K562 (cell line): ENCODE data around the gene CALR3. TPM values are rescaled to one million over a fixed set of nuclear protein-coding genes. Genes with fewer than 3 reads are reported as not detected.

Experiments
- ATAC-seq: fragments of 200-7000 bp; cut with Tn5 transposase; 3 replicates; pipeline ENCODE4 v1.9.1; 2020; ENCODE audit warnings: moderate library complexity
- BruUV-seq: library from RNA; stranded (reverse); fragments of 400-500 nt; replicated peaks from 2 replicates; lab custom pipeline; 2021; lab: Mats Ljungman, UMichigan
- CTCF ChIA-PET: fragments of 300-600 bp; formaldehyde crosslinking; extraction: SDS; loops from one replicate; lab custom pipeline; 2021; ENCODE audit warnings: low intra/inter-chr PET ratio; lab: Yijun Ruan, JAX
- POLR2A ChIA-PET: fragments of 300-600, 350-650 bp; sonication (Branson Sonifier 250); formaldehyde crosslinking; extraction: SDS; loops from one replicate; lab custom pipeline; 2021; ENCODE audit warnings: antibody characterized with exemption, inconsistent platforms; lab: Yijun Ruan, JAX
- DNase-seq, 4 experiments: peaks; one replicate each; pipeline versions ENCODE4 v3.0.0 to v3.0.0-alpha.2; 2011 to 2018; ENCODE audit warnings: low spot score in 3 of 4, mixed read lengths in 3 of 4; ENCODE audit errors: extremely low read depth in 1 of 4
- FAIRE-seq: peaks from 2 replicates; lab custom pipeline; 2011; peaks lifted over from hg19 to GRCh38; lab: Jason Lieb, UNC
- H2AFZ ChIP-seq: 2 replicates; pipeline ENCODE4 v1.6.0; 2011; ENCODE audit warnings: low read depth, low read length, control low read depth, inconsistent platforms
- H3K27ac ChIP-seq: fragments of 200-600 bp; 3 replicates; pipeline ENCODE4 v1.8.0; 2011; ENCODE audit warnings: low read depth, mild to moderate bottlenecking, control low read depth, inconsistent platforms, low read length, moderate library complexity, mixed read lengths; ENCODE audit errors: extremely low read depth
- H3K27me3 ChIP-seq, 2 experiments: fragments of 300-600 bp in 1 of 2; 2 replicates in 1 of 2; 3 replicates in 1 of 2; pipeline versions ENCODE4 v1.6.0 to v1.8.0; 2011; ENCODE audit warnings: inconsistent platforms in 2 of 2, low read length in 2 of 2, mild to moderate bottlenecking in 1 of 2, mixed read lengths in 1 of 2, moderate library complexity in 1 of 2; ENCODE audit not compliant: control insufficient read depth in 2 of 2, insufficient read depth in 2 of 2
- H3K36me3 ChIP-seq: fragments of 300-600 bp; 3 replicates; pipeline ENCODE4 v1.8.0; 2011; ENCODE audit warnings: mild to moderate bottlenecking, low read length, inconsistent platforms; ENCODE audit not compliant: control insufficient read depth, insufficient read depth
- H3K4me1 ChIP-seq, 2 experiments: fragments of 200-600 bp in 1 of 2; replicated peaks in 1 of 2; 2 replicates in 1 of 2; 3 replicates in 1 of 2; pipeline versions ENCODE4 v1.5.1 to v1.8.0; 2011; ENCODE audit warnings: inconsistent platforms in 2 of 2, low read length in 2 of 2, mild to moderate bottlenecking in 1 of 2, mixed read lengths in 1 of 2, moderate library complexity in 1 of 2; ENCODE audit not compliant: control insufficient read depth in 2 of 2, insufficient read depth in 2 of 2
- H3K4me2 ChIP-seq: 2 replicates; pipeline ENCODE4 v1.6.1; 2011; ENCODE audit warnings: low read length, control low read depth, inconsistent platforms, mixed read lengths; ENCODE audit not compliant: insufficient read depth
- H3K4me3 ChIP-seq: fragments of 200-600 bp; sonication (generic), shearing (Covaris generic); 2 replicates; pipeline ENCODE4 v1.5.1; 2016; ENCODE audit warnings: control low read depth, inconsistent platforms
- H3K79me2 ChIP-seq: fragments of 200-600 bp; 3 replicates; pipeline ENCODE4 v1.8.0; 2011; ENCODE audit warnings: low read length, inconsistent platforms; ENCODE audit not compliant: control insufficient read depth, insufficient read depth
- H3K9ac ChIP-seq, 2 experiments: 2 replicates each; pipeline versions ENCODE4 v1.6.0 to v1.6.1; 2011; ENCODE audit warnings: low read depth in 2 of 2, low read length in 2 of 2, control low read depth in 1 of 2, inconsistent platforms in 1 of 2, mild to moderate bottlenecking in 1 of 2, mixed read lengths in 1 of 2; ENCODE audit not compliant: insufficient read depth in 1 of 2
- H3K9me1 ChIP-seq: one replicate; pipeline ENCODE4 v1.6.0; 2011; ENCODE audit warnings: inconsistent platforms, mild to moderate bottlenecking, low read length, moderate library complexity; ENCODE audit not compliant: control insufficient read depth, insufficient read depth
- H3K9me3 ChIP-seq: replicated peaks from 2 replicates; pipeline ENCODE4 v1.5.1; 2011; ENCODE audit warnings: low read depth, low read length, inconsistent platforms; ENCODE audit not compliant: control insufficient read depth, insufficient read depth
- H4K20me1 ChIP-seq: replicated peaks from 2 replicates; pipeline ENCODE4 v1.6.1; 2011; ENCODE audit warnings: low read length, inconsistent platforms, mixed read lengths; ENCODE audit not compliant: control insufficient read depth, insufficient read depth
- CHD2 ChIP-seq: IDR thresholded peaks from 2 replicates; pipeline ENCODE4 v1.6.1; 2011; ENCODE audit warnings: low read depth, low read length
- FOXK2 ChIP-seq, 2 experiments: fragments of 450-650 bp; IDR thresholded peaks in 1 of 2; conservative IDR thresholded peaks in 1 of 2; 2 replicates each; pipeline ENCODE4 v1.6.1; 2016; ENCODE audit warnings: low read depth in 2 of 2, mild to moderate bottlenecking in 1 of 2
- KAT2B ChIP-seq: IDR thresholded peaks from one replicate; pipeline ENCODE4 v1.6.1; 2012; ENCODE audit warnings: low read depth, mild to moderate bottlenecking, control low read depth, inconsistent platforms, low read length, moderate library complexity
- MCM7 ChIP-seq, 2 experiments: fragments of 450-650 bp; IDR thresholded peaks; 2 replicates each; pipeline ENCODE4 v1.6.1; 2016 to 2018
- MTA2 ChIP-seq: fragments of 450-650 bp; IDR thresholded peaks from 2 replicates; pipeline ENCODE4 v1.6.1; 2016; ENCODE audit warnings: low read depth
- NBN ChIP-seq: fragments of 450-650 bp; IDR thresholded peaks from 2 replicates; pipeline ENCODE4 v1.6.1; 2016; ENCODE audit warnings: low read depth, mild to moderate bottlenecking
- SNIP1 ChIP-seq: fragments of 450-650 bp; IDR thresholded peaks from 2 replicates; pipeline ENCODE4 v1.7.1; 2017; ENCODE audit warnings: low read depth, mild to moderate bottlenecking
- SRF ChIP-seq, 2 experiments: fragments of 250-450, 450-650 bp in 1 of 2; sonication (Bioruptor Pico) in 1 of 2; sonication (generic) in 1 of 2; formaldehyde crosslinking; IDR thresholded peaks; 2 replicates each; pipeline versions ENCODE4 v1.5.0 to v1.5.1; 2020 to 2022; ENCODE audit warnings: mild to moderate bottlenecking in 1 of 2, missing genetic modification reagents in 1 of 2
- TEAD2 ChIP-seq: fragments of 450-650 bp; IDR thresholded peaks from 2 replicates; pipeline ENCODE4 v1.6.1; 2016; ENCODE audit warnings: missing genetic modification characterization, control low read depth, missing compliant biosample characterization
- TGIF2 ChIP-seq: sonication (generic); formaldehyde crosslinking; IDR thresholded peaks from 2 replicates; pipeline ENCODE4 v1.8.1; 2022; ENCODE audit warnings: mild to moderate bottlenecking, missing genetic modification reagents, moderate library complexity
- WHSC1 ChIP-seq: IDR thresholded peaks from one replicate; pipeline ENCODE4 v1.6.1; 2012; ENCODE audit warnings: low read length, control low read depth, inconsistent platforms
- ZFP30 ChIP-seq: fragments of 250-450 bp; sonication (Bioruptor Pico); IDR thresholded peaks from 2 replicates; pipeline ENCODE4 v1.8.0; 2022; ENCODE audit warnings: moderate library complexity, mild to moderate bottlenecking, inconsistent platforms, borderline replicate concordance
- ZNF121 ChIP-seq: sonication (generic); formaldehyde crosslinking; conservative IDR thresholded peaks from 2 replicates; pipeline ENCODE4 v1.8.0; 2022; ENCODE audit warnings: missing genetic modification reagents
- ZNF589 ChIP-seq: fragments of 200-800 bp; sonication (Bioruptor generic); IDR thresholded peaks from 2 replicates; pipeline ENCODE4 v1.6.1; 2016; ENCODE audit warnings: low read depth, missing genetic modification characterization, missing compliant biosample characterization
- ZNF780A ChIP-seq: fragments of 250-450 bp; sonication (Bioruptor Pico); IDR thresholded peaks from 2 replicates; pipeline ENCODE4 v1.5.0; 2021; ENCODE audit warnings: mild to moderate bottlenecking
- WGBS: fragments of 100-300 bp; shearing (Covaris generic); methylation state at CpG from one replicate; pipeline ENCODE4 v1.1.6; 2016; ENCODE audit warnings: low coverage, mixed read lengths; ENCODE audit not compliant: insufficient coverage; ENCODE audit errors: missing lambda C conversion rate; 5-methylcytosine and 5-hydroxymethylcytosine counted together
- in situ Hi-C: fragments of 300-500 bp; cut with MboI; formaldehyde crosslinking; loops from 4 replicates; pipeline ENCODE4 v1.15.0; 2018; ENCODE audit warnings: inconsistent platforms, mixed read lengths
- intact Hi-C: fragments of 100-400 bp; cut with micrococcal nuclease; formaldehyde crosslinking; loops from 2 replicates; pipeline ENCODE4 v1.14.2; 2022
- polyA plus RNA-seq, 8 experiments: library from polyadenylated mRNA; depleted of rRNA in 4 of 8; stranded (reverse) in 5 of 8; unstranded in 3 of 8; fragments of >200 nt; fragmentation: Nextera tagmentation in 2 of 8; fragmentation: Illumina TruSeq in 1 of 8; extraction: Ambion mirVana in 2 of 8; extraction: Trizol in 1 of 8; gene quantifications; 2 replicates each; pipeline versions ENCODE4 v1.2.1 to v1.2.3, GENCODE V29; 2011 to 2014; ENCODE audit warnings: inconsistent platforms in 1 of 8, missing spikeins in 1 of 8
- total RNA-seq, 7 experiments: library from RNA; depleted of rRNA in 6 of 7; stranded (reverse); fragments of >200 nt in 6 of 7; fragmentation: Illumina TruSeq in 2 of 7; extraction: Trizol in 2 of 7; gene quantifications; 2 replicates each; pipeline versions ENCODE4 v1.2.1 to v1.2.3, GENCODE V29; 2011 to 2021; ENCODE audit warnings: low replicate concordance in 1 of 7
- TF ChIP-seq, protein P1 (sequence below): fragments of 250-450 bp; sonication (Bioruptor Pico); IDR thresholded peaks from 2 replicates; pipeline ENCODE4 v1.8.0; 2022; ENCODE audit warnings: moderate library complexity, mild to moderate bottlenecking, inconsistent platforms
- TF ChIP-seq, protein P2 (sequence below): fragments of 250-450 bp; sonication (Bioruptor Pico); IDR thresholded peaks from 2 replicates; pipeline ENCODE4 v1.8.0; 2022; ENCODE audit warnings: moderate library complexity, mild to moderate bottlenecking, inconsistent platforms
- TF ChIP-seq, protein P3 (sequence below): sonication (generic); formaldehyde crosslinking; IDR thresholded peaks from 2 replicates; pipeline ENCODE4 v1.8.1; 2023; ENCODE audit warnings: mild to moderate bottlenecking, missing genetic modification reagents
- TF ChIP-seq, protein P4 (sequence below), 2 experiments: fragments of 450-650 bp in 1 of 2; sonication (generic) in 1 of 2; formaldehyde crosslinking in 1 of 2; IDR thresholded peaks in 1 of 2; conservative IDR thresholded peaks in 1 of 2; 2 replicates each; pipeline versions ENCODE4 v1.6.1 to v1.8.1; 2016 to 2023; ENCODE audit warnings: mild to moderate bottlenecking in 2 of 2, moderate library complexity in 2 of 2, inconsistent platforms in 1 of 2, missing genetic modification reagents in 1 of 2

CALR3 gene
- total and polyA plus RNA-seq, 9 of the 15 experiments (the other 6 are each of a cell fraction or from before 2014, with no cell fraction given): 0.15 to 0.41 (median 0.22) TPM; not detected in 4

DNA sequence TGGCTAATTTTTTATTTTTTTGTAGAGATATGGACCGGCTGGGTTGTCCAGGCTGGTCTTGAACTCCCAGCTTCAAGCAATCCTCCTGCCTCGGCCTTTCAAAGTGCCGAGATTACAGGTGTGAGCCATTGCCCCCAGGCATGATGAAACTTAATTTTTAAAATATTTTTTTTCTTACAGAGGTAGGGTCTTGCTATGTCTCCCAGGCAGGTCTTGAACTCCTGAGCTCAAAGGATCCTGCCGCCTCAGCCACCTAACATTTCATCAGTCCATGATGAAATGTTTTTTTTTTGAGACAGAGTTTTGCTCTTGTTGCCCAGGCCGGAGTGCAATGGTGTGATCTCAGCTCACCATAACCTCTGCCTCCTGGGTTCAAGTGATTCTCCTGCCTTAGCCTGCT is 12.6 kb upstream of the CALR3 start:
- FAIRE-seq (no peak), DNase-seq (no peak), ATAC-seq (no peak)
- H3K27me3 ChIP-seq: no peaks in the 10 kb centered on the region
- in situ Hi-C loops: no loop called here
- intact Hi-C loops: no loop called here
- H3K27ac ChIP-seq: no peak overlapping the region
- ChIA-PET POLR2A (no interaction called here), CTCF (no interaction called here)
- no peaks in the 10 kb centered on the region for H3K9me3 ChIP-seq
- H3K9ac ChIP-seq: no peak overlapping the region
- H3K4me2 ChIP-seq: no peak overlapping the region
- H3K36me3 ChIP-seq: peaks cover 34% of the 10 kb centered on the region; the same call in 2 of the 3 replicates
- H3K4me1 ChIP-seq: no peaks in the 10 kb centered on the region; a peak in 1 of 5 replicates
- BruUV-seq: no TSS peak
- H3K4me3 ChIP-seq: no peak overlapping the region
- H2AFZ ChIP-seq: no peak overlapping the region
- no peaks in the 10 kb centered on the region for H3K9me1 ChIP-seq
- no peaks in the 10 kb centered on the region for H3K79me2 ChIP-seq
- WGBS: 85% methylated on average over 5 of the region's 5 CpGs
- H4K20me1 ChIP-seq: no peaks in the 10 kb centered on the region
- TF ChIP-seq KAT2B (no peak), ZFP30 (CRISPR knock-in tag) (no peak), ZNF589 (CRISPR knock-in tag) (no peak), TGIF2 (CRISPR knock-in tag) (no peak), NBN (no peak), MTA2 (no peak), TEAD2 (no peak), ZNF121 (CRISPR knock-in tag) (no peak), CHD2 (no peak), FOXK2 (conservative IDR thresholded peaks at IDR 0.05 in 1 of 2, IDR thresholded peaks at IDR 0.05 in 1 of 2; ENCODE audit: low read depth in 2 of 2) (no peak), SRF (CRISPR knock-in tag; IDR thresholded peaks at IDR 0.05) (no peak), MCM7 (IDR thresholded peaks at IDR 0.05) (no peak), WHSC1 (no peak), SNIP1 (no peak), ZNF780A (CRISPR knock-in tag) (no peak)
- TF ChIP-seq, protein P1, sequence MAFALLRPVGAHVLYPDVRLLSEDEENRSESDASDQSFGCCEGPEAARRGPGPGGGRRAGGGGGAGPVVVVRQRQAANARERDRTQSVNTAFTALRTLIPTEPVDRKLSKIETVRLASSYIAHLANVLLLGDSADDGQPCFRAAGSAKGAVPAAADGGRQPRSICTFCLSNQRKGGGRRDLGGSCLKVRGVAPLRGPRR (CRISPR knock-in tag): no peak
- TF ChIP-seq, protein P2, sequence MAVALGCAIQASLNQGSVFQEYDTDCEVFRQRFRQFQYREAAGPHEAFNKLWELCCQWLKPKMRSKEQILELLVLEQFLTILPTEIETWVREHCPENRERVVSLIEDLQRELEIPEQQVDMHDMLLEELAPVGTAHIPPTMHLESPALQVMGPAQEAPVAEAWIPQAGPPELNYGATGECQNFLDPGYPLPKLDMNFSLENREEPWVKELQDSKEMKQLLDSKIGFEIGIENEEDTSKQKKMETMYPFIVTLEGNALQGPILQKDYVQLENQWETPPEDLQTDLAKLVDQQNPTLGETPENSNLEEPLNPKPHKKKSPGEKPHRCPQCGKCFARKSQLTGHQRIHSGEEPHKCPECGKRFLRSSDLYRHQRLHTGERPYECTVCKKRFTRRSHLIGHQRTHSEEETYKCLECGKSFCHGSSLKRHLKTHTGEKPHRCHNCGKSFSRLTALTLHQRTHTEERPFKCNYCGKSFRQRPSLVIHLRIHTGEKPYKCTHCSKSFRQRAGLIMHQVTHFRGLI (CRISPR knock-in tag): no peak
- TF ChIP-seq, protein P3, sequence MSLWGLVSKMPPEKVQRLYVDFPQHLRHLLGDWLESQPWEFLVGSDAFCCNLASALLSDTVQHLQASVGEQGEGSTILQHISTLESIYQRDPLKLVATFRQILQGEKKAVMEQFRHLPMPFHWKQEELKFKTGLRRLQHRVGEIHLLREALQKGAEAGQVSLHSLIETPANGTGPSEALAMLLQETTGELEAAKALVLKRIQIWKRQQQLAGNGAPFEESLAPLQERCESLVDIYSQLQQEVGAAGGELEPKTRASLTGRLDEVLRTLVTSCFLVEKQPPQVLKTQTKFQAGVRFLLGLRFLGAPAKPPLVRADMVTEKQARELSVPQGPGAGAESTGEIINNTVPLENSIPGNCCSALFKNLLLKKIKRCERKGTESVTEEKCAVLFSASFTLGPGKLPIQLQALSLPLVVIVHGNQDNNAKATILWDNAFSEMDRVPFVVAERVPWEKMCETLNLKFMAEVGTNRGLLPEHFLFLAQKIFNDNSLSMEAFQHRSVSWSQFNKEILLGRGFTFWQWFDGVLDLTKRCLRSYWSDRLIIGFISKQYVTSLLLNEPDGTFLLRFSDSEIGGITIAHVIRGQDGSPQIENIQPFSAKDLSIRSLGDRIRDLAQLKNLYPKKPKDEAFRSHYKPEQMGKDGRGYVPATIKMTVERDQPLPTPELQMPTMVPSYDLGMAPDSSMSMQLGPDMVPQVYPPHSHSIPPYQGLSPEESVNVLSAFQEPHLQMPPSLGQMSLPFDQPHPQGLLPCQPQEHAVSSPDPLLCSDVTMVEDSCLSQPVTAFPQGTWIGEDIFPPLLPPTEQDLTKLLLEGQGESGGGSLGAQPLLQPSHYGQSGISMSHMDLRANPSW (CRISPR knock-in tag): no peak
- TF ChIP-seq, protein P4, sequence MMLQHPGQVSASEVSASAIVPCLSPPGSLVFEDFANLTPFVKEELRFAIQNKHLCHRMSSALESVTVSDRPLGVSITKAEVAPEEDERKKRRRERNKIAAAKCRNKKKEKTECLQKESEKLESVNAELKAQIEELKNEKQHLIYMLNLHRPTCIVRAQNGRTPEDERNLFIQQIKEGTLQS (IDR thresholded peaks at IDR 0.05): no peak
- TF ChIP-seq, protein P4 (CRISPR knock-in tag; conservative IDR thresholded peaks at IDR 0.05): no peak
